Kidney tubule cell (primary cell): ENCODE data around the gene ANKDD1A.

Source experiments
- DNase-seq: peaks from one replicate; pipeline ENCODE4 v3.0.0-alpha.2; 2018; ENCODE audit warnings: low spot score

ANKDD1A gene

DNA sequence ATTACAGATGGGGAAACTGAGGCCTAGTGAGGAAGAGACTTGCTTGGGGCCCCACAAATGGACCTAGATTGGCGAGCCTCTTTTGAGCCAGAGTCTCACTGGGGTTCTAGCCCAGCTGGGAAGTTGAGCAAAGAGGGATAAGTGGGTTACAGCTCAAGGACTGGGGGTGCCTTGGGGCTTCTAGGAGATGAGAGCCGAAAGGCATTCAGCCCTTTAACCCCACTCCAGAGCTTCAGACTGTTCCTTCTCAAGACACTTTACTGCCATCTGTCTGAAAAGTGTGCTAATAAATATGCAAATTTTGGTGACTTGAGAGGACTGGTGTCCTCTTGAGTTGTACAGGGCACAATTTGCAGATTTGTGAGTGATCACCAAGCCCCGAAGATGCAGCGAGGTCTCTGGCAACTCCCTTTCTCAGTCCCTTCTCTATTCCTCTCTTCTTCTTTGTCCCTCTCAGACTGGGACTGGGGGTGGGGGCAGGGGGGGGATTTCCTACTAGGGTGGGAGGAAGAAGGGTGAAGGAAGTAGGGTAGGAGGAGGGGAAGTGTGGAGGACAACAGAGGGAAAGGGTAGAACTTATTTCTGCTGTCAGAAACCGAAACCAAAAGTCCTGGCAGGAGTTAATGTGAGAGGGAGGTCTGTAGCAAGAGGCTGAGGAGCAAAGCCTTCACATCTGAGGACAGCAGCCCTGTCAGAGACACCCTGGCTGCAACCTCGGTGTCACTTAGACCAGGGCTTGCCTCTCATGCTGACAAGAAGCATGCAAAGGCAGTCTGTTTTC lies 16.2 kb upstream of the ANKDD1A start:
- peak; percentile 36 for DNase-seq

DNA sequence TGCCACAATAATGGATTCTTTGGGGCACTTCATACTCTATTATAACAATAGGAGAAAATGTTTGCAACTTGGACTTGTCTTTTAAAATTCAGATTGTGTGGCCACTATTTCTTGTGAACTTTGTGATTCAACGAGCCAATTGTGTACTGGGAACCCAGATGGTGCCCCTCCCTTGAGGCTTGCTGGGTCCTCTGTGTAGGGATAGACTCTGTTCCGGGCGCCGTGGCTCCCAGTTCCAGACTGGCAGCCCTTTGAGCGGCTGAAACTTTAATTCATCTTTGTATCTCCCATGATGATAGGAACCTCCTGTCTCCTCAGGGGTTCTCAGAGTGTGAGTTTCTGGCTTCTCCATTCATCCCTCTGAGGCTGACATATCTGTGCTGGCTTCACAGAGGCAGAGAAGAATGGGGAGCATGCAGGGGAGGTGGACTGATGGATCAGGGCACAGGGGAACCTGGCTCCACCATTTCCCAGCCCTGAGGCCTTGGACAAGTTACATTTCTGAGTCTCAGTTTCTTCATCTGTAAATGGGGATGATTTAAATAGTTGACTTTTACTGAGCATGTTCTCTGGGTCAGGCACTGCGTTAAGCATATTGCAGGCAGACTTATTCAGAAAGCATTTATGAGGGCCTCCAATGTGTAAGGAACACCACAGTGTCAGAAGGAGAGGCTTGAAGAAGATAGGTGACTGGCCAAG lies 15.2 kb upstream of the ANKDD1A start:
- no peak for DNase-seq

DNA sequence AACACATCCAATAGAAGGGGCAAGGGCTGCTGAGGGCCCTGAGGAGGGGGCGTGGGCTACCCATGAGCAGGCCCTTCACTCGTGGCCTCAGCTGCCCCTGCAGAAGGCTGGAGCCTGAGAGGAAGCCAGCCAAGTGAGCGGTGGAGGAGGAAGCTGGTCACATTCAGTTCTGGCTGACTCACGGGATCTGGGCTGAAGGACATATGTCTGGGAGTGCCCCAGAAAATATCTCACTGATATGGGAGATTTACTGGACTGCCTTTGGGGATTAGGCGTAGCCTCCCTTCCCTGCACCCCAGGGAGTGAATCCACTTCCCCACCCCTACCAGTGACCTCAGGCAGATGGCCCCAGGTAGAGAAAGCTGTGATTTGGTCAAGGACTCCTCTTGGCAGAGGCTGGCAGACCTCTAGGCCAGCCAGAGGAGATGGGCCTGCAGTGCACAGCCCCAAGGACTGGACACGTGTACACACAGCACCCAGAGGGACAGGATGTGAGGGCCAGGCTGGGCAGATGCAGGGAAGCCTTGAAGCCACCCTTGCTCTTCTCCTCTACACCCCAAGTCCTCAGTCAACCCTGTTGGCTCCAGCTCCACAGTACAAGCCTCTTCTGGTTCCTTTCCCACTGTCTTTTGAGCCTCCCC lies 14.2 kb upstream of the ANKDD1A start:
- peak; percentile 66 for DNase-seq

DNA sequence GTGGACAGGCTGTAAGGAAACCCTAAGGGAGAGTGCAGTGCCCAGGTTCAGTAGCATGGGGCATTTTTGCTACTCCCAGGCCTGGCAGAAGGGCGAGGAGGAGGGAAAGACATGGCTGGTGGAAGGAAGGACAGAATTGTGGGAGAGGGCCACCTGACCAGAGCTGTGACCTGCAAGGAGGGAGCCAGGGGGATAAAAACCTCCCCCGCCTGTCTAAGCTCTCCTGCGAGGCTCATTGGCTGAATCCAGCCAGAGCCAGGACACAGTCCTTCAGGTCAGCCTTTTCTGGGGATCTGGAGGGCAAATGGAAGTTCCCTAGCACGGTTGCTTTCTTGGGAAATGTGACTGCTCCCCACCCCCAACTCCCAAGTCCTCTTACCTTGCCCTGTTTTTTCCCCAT lies 13.3 kb upstream of the ANKDD1A start:
- no peak for DNase-seq

DNA sequence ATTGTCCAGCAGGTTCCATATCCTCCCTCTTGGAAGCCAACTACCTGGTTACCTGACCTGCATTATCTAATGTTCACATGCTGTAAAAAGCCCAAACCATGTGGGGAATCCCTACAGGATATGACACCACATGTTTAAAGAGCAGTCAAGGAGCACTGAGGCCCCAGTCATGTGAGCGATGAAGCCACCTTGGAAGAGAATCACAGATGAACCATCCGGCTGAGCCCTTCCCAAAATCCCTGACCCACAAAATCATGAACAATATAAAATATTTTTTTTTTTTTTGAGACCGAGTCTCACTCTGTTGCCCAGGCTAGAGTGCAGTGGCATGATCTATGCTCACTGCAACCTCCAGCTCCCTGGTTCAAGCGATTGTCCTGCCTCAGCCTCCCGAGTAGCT lies 10.6 kb upstream of the ANKDD1A start:
- DNase-seq, result no peak

DNA sequence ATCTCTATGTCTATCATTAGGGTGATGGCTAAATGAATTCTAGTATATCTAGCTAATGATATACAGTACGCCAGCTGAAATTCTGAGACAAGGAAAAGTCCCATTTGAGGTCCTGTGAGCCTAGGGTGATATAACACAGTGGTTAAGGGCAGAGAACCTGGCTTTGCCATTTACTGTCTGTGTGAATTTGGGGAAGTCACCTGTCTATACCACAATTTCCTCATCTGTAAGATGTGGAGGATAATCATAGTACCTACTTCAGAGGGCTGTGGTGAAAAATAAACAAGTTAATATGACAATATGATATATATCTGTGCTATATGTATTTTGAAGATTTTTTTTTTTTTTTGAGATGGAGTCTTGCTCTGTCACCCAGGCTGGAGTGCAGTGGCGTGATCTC lies 9.8 kb upstream of the ANKDD1A start:
- no peak for DNase-seq

DNA sequence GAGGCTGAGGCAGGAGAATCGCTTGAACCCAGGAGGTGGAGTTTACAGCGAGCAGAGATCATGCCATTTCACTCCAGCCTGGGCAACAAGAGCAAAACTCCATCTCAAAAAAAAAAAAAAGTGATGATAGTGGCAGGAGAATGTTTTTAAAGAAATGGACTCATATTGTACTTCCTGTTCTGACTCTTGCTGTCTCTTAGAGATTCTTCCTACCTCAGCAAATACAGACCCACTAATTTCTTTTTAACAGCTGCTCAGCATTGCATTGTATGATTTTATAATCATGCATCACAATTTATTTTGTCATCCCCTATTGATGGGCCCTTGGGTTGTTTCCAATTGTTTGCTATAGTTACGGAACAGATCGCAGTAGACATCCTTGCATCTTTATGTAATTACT lies 8.8 kb upstream of the ANKDD1A start:
- DNase-seq, result no peak

DNA sequence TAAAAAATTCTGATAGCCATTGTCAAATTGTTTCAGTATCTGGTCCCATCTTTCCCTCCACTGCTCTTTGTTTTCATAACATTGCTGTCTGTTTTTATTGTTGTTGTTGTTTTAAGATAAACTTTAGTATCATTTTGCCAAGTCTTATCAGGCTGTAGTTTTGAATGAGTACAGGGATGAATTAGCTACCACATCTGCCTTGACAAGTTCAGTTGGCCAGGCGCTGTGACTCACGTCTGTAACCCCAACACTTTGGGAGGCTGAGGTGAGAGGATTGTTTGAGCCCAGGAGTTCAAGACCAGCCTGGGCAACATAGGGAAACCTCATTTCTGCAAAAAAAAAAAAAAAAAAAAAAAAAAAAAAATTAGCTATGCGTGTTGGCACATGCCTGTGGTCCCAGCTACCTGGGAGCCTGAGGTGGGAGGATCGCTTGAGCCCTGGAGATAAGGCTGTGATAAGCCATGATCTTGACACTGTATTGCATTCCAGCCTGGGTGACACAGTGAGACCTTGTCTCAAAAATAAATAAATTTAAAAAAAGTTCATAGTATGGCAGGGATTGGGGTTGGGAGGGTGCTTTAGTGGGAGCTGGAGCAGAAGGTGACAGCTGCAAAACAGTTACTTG lies 8.3 kb upstream of the ANKDD1A start:
- no peak for DNase-seq

DNA sequence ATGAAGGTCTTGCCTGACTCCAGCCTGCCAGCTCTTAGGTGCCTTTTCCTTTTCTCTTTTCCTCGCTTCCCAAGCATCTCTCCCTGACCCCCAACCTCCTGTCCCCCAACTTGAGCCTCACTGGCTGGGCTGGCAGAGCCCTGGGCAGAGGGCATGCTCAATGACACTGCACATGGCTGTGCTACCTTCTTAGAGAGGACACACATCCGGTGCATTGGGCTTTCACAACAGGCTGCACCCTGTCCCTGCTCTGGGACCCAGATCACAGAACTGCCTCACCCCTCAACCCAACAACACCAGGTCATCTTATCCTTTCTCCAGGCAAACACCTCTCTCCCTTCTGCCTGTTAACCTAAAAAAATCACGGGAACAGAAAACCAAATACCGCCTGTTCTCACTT lies 7.5 kb upstream of the ANKDD1A start:
- DNase-seq, result no peak

DNA sequence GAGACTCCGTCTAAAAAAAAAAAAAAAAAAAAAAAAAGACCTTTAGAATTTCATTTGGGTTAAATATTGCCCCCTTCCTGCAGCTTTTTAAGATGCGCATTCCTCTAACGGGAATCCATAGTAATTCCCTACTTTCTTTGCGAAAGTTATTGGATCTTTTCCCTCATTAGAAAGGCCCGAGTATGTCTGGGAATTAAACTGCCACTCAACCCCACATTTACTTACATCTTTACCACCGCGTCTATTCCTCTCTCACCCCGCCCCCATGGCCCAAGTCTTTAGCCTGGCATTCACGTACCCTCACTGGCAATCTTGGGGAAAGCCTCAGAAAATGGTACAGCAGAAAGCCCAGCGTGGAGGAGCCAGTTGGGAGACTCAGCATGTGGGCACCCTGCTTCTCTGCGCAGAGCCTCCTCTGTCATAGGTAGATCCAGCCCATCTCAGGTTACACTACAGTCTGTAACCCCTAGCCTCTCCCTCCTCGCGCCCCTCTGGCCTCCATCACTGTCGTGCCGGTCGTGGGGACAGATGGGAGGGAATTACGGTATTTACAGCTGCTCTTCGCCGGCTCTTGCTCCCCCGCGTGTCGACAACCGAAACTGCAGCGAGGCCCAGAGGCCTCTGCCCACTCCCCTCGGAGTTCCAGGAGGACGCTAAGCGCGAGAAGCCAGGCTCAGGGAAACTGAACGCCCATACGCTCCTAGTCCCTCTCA lies 6.4 kb upstream of the ANKDD1A start:
- DNase-seq, result peak; percentile 71

DNA sequence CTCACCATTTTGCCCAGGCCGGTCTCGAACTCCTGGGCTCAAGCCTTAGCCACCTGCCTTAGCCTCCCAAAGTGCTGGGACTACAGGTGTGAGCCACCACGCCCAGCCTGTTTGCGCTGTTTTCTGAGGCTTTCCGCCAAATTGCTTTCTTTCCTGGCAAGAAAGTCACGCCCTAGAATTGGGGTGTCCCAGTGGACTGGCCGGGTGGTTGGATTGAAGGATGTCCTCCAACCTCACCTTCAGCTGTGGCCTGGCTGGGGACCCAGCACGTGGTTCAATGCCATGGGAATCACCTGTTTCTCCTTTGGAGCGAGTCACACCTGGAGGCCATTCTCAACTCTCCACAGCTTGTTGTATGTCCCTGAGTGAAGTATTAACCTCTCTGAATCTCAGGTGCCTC lies 5.8 kb upstream of the ANKDD1A start:
- DNase-seq, result no peak

DNA sequence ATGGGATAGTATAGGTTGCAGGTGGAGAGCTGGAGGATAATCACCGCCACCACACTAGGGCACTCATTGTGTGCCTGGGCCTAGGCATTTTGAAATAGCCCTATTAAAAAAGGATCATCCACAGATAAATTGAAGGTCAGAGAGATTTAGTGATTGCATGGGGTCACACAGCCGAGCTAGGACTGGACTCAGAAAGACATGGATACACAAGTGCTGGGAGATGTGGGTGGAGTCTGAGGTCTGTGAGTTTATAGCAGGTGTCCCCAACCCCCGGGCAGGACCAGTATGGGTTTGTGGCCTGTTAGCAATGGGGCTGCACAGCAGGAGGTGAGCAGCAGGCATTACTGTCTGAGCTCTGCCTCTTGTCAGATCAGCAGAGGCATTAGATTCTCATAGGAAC lies 5.3 kb upstream of the ANKDD1A start:
- DNase-seq, result no peak

DNA sequence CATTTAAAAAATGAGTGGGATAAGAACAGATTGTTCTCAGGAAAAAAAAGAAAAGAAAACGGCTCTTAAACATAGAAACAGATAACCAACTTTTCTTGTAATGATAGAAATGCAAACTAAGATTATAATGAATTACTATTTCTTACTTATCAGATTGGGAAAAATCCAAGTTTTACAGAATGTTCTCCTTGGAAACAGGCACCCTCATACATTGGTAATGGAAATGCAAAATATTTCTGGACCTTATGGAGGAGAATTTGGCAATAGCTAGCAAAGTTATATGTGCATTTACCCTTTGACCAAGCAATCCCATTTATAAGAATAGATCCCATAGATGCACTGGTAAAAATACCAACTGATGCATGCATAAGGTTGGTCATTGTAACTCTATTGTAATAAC lies 3.7 kb upstream of the ANKDD1A start:
- no peak for DNase-seq

DNA sequence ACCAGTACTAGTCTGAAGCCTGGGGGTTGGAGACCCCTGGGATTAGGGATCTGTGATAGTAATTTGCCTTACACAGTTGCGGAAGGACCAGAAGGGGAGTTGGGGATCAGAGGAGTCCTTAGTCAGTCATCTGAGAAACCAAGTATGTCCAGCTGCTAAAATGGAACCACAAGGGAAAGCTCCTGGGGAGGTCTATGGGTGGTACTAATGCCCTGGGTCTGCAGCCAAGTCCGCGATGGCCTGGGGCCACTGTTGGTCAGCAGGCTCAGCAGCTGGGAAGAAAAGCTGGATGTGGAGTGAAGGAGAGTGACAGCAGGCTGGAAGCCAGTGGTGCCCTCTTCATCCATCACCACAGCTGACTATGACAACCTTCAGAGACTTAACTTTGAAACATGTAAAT lies 2.2 kb upstream of the ANKDD1A start:
- DNase-seq, result no peak

DNA sequence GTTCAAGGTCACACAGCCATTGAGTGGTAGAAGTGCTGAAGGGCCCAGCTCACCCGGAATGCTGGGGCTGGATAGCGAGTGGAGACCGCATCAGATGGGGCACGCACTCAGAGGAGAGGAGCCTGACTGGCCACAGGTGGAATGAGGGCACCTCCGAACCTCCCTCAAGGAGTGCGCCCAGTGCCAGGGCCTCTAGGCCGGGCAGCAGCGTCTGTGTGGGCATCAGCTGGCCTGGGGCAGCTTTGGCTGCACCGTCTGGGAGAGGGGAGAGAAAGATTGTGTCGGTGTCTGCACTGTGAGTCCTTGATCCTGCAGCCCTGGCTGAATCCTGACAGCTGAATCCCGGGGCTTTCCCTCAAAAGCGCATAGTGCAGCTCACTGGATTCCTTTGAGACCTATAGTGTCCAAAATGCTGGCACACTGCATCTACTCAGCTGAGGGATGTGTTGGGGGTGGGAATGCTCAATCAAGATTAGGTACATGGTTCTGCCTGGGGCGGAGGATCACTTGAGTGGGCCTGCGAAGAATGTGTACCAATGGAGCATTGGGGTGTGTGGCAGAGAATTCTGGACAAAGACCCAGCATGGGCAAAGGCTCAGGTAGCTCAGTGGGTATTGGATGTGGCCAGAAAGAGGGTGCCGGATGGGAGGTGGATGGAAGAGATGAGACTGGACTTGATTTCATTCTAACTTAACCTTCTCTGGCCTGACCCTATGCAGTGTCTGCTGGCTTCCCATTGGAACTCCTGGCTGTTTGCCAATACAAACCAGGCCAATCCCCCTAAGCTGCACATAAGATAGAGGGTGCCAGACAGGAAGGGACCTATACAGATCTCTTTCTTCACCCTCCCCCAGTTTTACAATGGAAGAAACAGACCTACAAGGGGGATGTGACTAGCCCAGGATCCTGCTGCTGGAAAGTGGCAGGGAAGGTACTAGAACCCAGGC lies 950 bp downstream of the ANKDD1A start:
- no peak for DNase-seq

DNA sequence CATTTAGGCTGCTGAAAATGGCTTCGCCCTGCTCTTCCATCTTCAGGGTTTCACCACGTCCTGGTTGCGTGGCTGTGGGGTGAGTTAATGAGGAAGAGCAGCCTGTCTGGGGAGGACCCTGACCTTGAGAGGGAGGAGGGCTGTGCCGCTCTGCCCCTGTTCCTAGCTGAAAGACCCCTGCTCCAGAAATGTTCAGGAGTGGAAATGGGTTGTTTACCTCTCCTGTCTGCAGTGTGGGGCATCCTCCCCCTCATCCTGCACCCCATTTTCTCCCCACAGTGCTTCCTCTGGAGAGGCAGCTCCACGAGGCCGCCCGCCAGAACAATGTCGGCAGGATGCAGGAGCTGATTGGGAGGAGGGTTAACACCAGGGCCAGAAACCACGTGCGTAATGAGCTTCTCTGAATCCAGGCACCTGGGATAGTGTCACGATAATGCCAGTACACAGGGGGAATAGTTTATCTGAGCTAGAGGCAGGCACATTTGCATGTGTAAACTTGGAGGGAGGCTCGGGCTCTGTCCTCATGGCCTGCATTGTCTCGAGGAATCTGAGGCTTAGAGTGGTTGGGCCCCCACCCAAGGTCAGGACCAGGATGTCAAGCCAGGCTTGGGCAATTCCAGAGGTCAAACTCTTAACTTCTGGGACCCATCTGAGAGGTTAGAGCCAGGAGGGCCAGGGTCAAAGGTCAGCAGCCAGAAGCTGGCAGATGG lies 4.0 kb downstream of the ANKDD1A start:
- no peak for DNase-seq

DNA sequence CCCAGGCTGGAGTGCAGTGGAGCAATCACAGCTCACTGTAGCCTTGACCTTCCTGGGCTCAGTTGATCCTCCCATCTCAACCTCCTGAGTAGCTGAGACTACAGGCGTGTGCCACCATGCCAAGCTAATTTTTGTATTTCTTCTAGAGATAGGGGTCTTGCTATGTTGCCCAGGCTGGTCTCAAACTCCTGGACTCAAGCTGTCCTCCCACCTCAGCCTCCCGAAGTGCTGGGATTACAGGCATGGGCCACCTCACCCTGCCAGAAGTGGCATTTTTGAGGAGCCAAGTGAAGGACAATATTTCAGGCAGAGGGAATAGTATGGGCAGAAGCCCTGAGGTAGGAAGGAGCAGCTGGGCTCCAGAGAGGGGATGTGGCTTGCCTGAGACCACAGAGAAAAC lies 4.7 kb downstream of the ANKDD1A start:
- DNase-seq, result no peak

DNA sequence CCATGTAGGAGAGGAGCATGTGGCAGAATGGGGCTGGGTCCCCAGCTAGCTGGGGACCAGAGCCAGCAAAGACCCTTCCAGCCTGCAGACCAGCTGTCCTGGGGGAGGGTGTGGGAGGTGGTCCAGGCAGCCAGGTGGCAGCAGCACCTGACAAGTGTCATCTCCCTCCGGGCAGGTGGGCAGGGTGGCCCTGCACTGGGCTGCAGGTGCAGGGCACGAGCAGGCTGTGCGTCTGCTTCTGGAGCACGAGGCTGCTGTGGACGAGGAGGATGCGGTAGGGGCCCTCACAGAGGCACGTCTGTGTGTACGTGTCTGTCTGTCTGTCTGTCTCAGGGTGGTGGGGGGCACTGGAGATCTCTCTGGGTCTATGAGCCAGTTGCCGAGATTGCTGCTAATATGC lies 5.5 kb downstream of the ANKDD1A start:
- DNase-seq, result no peak

DNA sequence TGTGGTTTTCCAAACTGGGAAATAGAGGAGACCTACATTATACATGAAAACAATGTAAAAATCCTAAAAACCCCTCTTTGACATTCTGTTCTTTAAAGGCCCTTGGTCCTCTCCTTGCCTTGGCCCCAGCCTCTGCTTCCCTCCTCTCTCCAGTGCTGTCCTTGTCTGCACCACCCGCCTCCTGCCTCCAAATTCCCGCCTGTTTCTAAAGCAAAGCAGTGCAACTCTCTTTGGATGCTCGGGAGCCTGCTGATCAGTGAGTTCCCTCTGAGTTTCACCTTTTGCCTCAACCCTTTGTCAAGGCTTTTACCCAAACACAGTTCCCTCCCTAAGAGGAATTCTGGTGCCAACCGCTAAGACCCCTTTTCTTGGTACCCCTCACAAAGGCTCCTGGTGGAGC lies 8.0 kb downstream of the ANKDD1A start:
- DNase-seq, result no peak

DNA sequence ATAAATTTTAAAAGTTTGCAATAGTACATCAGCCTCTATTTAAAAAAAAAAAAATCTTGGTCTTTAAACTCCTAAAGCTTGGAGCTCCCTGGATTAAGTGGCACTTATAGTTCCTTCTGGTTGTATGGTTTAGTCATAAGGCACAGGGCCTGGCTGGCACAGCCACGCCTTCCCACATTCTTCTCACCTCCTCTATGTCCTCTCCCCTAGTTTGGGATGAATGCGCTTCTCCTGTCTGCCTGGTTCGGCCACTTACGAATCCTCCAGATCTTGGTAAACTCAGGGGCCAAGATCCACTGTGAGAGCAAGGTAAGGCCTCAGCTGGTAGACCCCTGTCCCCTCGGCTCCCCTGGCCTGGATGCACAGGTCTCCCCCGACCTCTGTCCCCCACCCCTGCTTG lies 10.0 kb downstream of the ANKDD1A start:
- no peak for DNase-seq
